ENCODE results near the gene ARHGAP6. TPM values are rescaled to one million over a fixed set of nuclear protein-coding genes. Genes with fewer than 3 reads are reported as not detected.

The ARHGAP6 gene
- total and polyA plus RNA-seq, 2 donors (not counting 3 experiments of a cell fraction or from before 2014, with no cell fraction given), result 0.69 to 0.83 TPM

- no peaks in the 10 kb centered on the region for H3K4me1 ChIP-seq (ENCODE audit: control insufficient read depth, extremely low read depth, insufficient read depth, low read length)
- no peaks in the 10 kb centered on the region for H3K36me3 ChIP-seq (ENCODE audit: control insufficient read depth in 2 of 2, extremely low read depth in 1 of 2, insufficient read depth in 2 of 2, low read length in 2 of 2)
- H3K9me3 ChIP-seq (replicated peaks; ENCODE audit: control insufficient read depth, insufficient read depth, low read length), result no peaks in the 10 kb centered on the region
- TF ChIP-seq JUN (IDR thresholded peaks at IDR 0.05; ENCODE audit: borderline replicate concordance, insufficient read depth, insufficient read length, low read depth) (no peak), FOS (IDR thresholded peaks at IDR 0.05; ENCODE audit: borderline replicate concordance, insufficient read depth, low read length) (no peak)
- no peak overlapping the region for H3K27ac ChIP-seq (ENCODE audit: insufficient read depth, low read depth, low read length)
- no peak overlapping the region for H3K9ac ChIP-seq (replicated peaks; ENCODE audit: extremely low read depth, insufficient read depth, low read length)
- no peak overlapping the region for H2AFZ ChIP-seq (ENCODE audit: low read depth, low read length)
- H3K4me2 ChIP-seq (ENCODE audit: insufficient read depth, low read length), result no peak overlapping the region
- ChIA-PET POLR2A (no interaction called here), CTCF (no interaction called here)
- H3K27me3 ChIP-seq (ENCODE audit: control insufficient read depth in 2 of 2, insufficient read depth in 2 of 2, low read length in 2 of 2), result no peaks in the 10 kb centered on the region
- intact Hi-C loops (cut with micrococcal nuclease) (no loop called here), dilution Hi-C loops (cut with MboI; ENCODE audit: extremely low pct_ligation_motif_present, low sequenced_read_pairs) (no loop called here)
- no peaks in the 10 kb centered on the region for H3K79me2 ChIP-seq (ENCODE audit: control insufficient read depth, insufficient read depth, low read length)
- FAIRE-seq, result no peak
- no TSS peak for BruUV-seq (replicated peaks)
- H3K9me1 ChIP-seq (replicated peaks; ENCODE audit: control insufficient read depth, extremely low read depth, insufficient read depth, low read length), result no peaks in the 10 kb centered on the region
- no peak overlapping the region for H3K4me3 ChIP-seq (replicated peaks in 1 of 3; ENCODE audit: insufficient read depth in 1 of 3, low read depth in 1 of 3, low read length in 3 of 3)
- no peak for DNase-seq (ENCODE audit: low read depth, low spot score)
- no peaks in the 10 kb centered on the region for H4K20me1 ChIP-seq (replicated peaks; ENCODE audit: control insufficient read depth, extremely low read depth, insufficient read depth, low read length)
These were observed 18.6 kb downstream of the ARHGAP6 start for GRCh38 chrX:11647138-11647537.

GRCh38 chrX:11641349-11642065, 24.2 kb downstream of the ARHGAP6 start:
- POLR2A ChIA-PET, result no interaction called here

More at GRCh38 chrX:11641349-11642065, 24.2 kb downstream of the ARHGAP6 start:
- no TSS peak for BruUV-seq (replicated peaks)
- CTCF ChIA-PET, result interaction anchor here (0.6 kb wide), 1 partner anchor 769 kb away, joined by 3 read pairs; no protein-coding TSS in a partner anchor
- no peaks in the 10 kb centered on the region for H3K4me1 ChIP-seq (ENCODE audit: control insufficient read depth, extremely low read depth, insufficient read depth, low read length)
- no peaks in the 10 kb centered on the region for H3K27me3 ChIP-seq (ENCODE audit: control insufficient read depth in 2 of 2, insufficient read depth in 2 of 2, low read length in 2 of 2)
- dilution Hi-C loops (cut with MboI; ENCODE audit: extremely low pct_ligation_motif_present, low sequenced_read_pairs) (no loop called here), intact Hi-C loops (cut with micrococcal nuclease) (no loop called here)
- H3K9ac ChIP-seq (replicated peaks; ENCODE audit: extremely low read depth, insufficient read depth, low read length), result no peak overlapping the region
- DNase-seq (ENCODE audit: low read depth, low spot score), result no peak
- H2AFZ ChIP-seq (ENCODE audit: low read depth, low read length), result no peak overlapping the region
- no peak for FAIRE-seq
- H4K20me1 ChIP-seq (replicated peaks; ENCODE audit: control insufficient read depth, extremely low read depth, insufficient read depth, low read length), result no peaks in the 10 kb centered on the region
- H3K9me1 ChIP-seq (replicated peaks; ENCODE audit: control insufficient read depth, extremely low read depth, insufficient read depth, low read length), result no peaks in the 10 kb centered on the region
- H3K4me2 ChIP-seq (ENCODE audit: insufficient read depth, low read length), result no peak overlapping the region
- TF ChIP-seq EZH2 (IDR thresholded peaks at IDR 0.05; ENCODE audit: borderline replicate concordance, low read depth, low read length, severe bottlenecking) (no peak), POLR2AphosphoS5 (IDR thresholded peaks at IDR 0.05; ENCODE audit: insufficient read depth, low read depth, low read length) (no peak), POLR2A (IDR thresholded peaks at IDR 0.05; ENCODE audit: low read depth, low read length) (no peak), MAX (IDR thresholded peaks at IDR 0.05; ENCODE audit: insufficient read depth, insufficient read length) (no peak), FOS (IDR thresholded peaks at IDR 0.05; ENCODE audit: borderline replicate concordance, insufficient read depth, low read length) (no peak), GATA2 (IDR thresholded peaks at IDR 0.05; ENCODE audit: insufficient read depth, insufficient read length, low read depth, low read length) (no peak), MYC (IDR thresholded peaks at IDR 0.05; ENCODE audit: low read depth, low read length) (no peak), CTCF (IDR thresholded peaks at IDR 0.05; ENCODE audit: extremely low read depth in 1 of 2, insufficient read depth in 1 of 2, low read depth in 1 of 2, low read length in 2 of 2) (no peak), JUN (IDR thresholded peaks at IDR 0.05; ENCODE audit: borderline replicate concordance, insufficient read depth, insufficient read length, low read depth) (no peak)
- no peaks in the 10 kb centered on the region for H3K9me3 ChIP-seq (replicated peaks; ENCODE audit: control insufficient read depth, insufficient read depth, low read length)
- H3K27ac ChIP-seq (ENCODE audit: insufficient read depth, low read depth, low read length), result no peak overlapping the region
- H3K36me3 ChIP-seq (ENCODE audit: control insufficient read depth in 2 of 2, extremely low read depth in 1 of 2, insufficient read depth in 2 of 2, low read length in 2 of 2), result no peaks in the 10 kb centered on the region
- no peak overlapping the region for H3K4me3 ChIP-seq (replicated peaks in 1 of 3; ENCODE audit: insufficient read depth in 1 of 3, low read depth in 1 of 3, low read length in 3 of 3)
- no peaks in the 10 kb centered on the region for H3K79me2 ChIP-seq (ENCODE audit: control insufficient read depth, insufficient read depth, low read length)
